ENCODE results near the gene RSU1. TPM values are rescaled to one million over a fixed set of nuclear protein-coding genes. Genes with fewer than 3 reads are reported as not detected.

RSU1 gene
- polyA plus RNA-seq, 3 donors: 45.7 to 111 (median 100) TPM

- Histone ChIP-seq H3K4me3 (replicated peaks in 1 of 3; ENCODE audit: low read depth in 2 of 3, low read length in 3 of 3) (no peak overlapping the region), H4K20me1 (ENCODE audit: insufficient read depth, low read length) (no peaks in the 10 kb centered on the region), H3K36me3 (replicated peaks in 1 of 2; ENCODE audit: control insufficient read depth in 1 of 2, insufficient read depth in 2 of 2, low read length in 2 of 2) (no peaks in the 10 kb centered on the region), H2AFZ (ENCODE audit: insufficient read depth, low read depth, low read length, poor library complexity, severe bottlenecking) (no peak overlapping the region), H3K4me1 (ENCODE audit: control insufficient read depth in 1 of 2, insufficient read depth in 2 of 2, low read length in 2 of 2) (no peaks in the 10 kb centered on the region), H3K79me2 (ENCODE audit: insufficient read depth, low read length) (no peaks in the 10 kb centered on the region), H3K4me2 (replicated peaks; ENCODE audit: extremely low read depth, low read length, poor library complexity, severe bottlenecking) (no peak overlapping the region), H3K9ac (ENCODE audit: insufficient read depth, low read length, poor library complexity, severe bottlenecking) (no peak overlapping the region), H3K9me3 (replicated peaks in 1 of 2; ENCODE audit: control insufficient read depth in 1 of 2, insufficient read depth in 1 of 2, low read length in 2 of 2) (no peaks in the 10 kb centered on the region), H3K27ac (ENCODE audit: low read depth in 1 of 2, low read length in 2 of 2) (no peak overlapping the region), H3K27me3 (ENCODE audit: control insufficient read depth in 2 of 2, insufficient read depth in 2 of 2, low read length in 2 of 2) (no peaks in the 10 kb centered on the region)
- Mint-ChIP-seq H3K27me3 (ENCODE audit: low read depth in 3 of 3) (peaks cover 0 to 2% (median 0%) of the 10 kb centered on the region in 3 donors), H3K9me3 (peaks cover 0 to 3% (median 0%) of the 10 kb centered on the region in 7 donors), H3K27ac (no peak overlapping the region), H3K4me3 (no peak overlapping the region), H3K4me1 (no peaks in the 10 kb centered on the region), H3K36me3 (peaks cover 5 to 9% of the 10 kb centered on the region in 2 donors)
- intact Hi-C loops (cut with micrococcal nuclease): no loop called here
- DNase-seq: no peak
- 92% methylated on average over 2 of the region's 8 CpGs for WGBS (ENCODE audit: insufficient coverage)
- TF ChIP-seq CTCF (IDR thresholded peaks at IDR 0.05): no peak
These were observed 210.3 kb downstream of the RSU1 start for GRCh38 chr10:16606923-16607322.

GRCh38 chr10:16606421-16606820, 210.8 kb downstream of the RSU1 start:
- H3K27me3 ChIP-seq (ENCODE audit: control insufficient read depth in 2 of 2, insufficient read depth in 2 of 2, low read length in 2 of 2): no peaks in the 10 kb centered on the region
- no peak overlapping the region for H3K27ac ChIP-seq (ENCODE audit: low read depth in 1 of 2, low read length in 2 of 2)
- TF ChIP-seq CTCF (IDR thresholded peaks at IDR 0.05): no peak
- Mint-ChIP-seq H3K27ac (no peak overlapping the region), H3K4me3 (no peak overlapping the region), H3K4me1 (no peaks in the 10 kb centered on the region), H3K36me3 (peaks cover 5 to 9% of the 10 kb centered on the region in 2 donors), H3K27me3 (ENCODE audit: low read depth in 3 of 3) (peaks cover 0 to 2% (median 0%) of the 10 kb centered on the region in 3 donors), H3K9me3 (peaks cover 0 to 3% (median 0%) of the 10 kb centered on the region in 7 donors)
- H3K36me3 ChIP-seq (replicated peaks in 1 of 2; ENCODE audit: control insufficient read depth in 1 of 2, insufficient read depth in 2 of 2, low read length in 2 of 2): no peaks in the 10 kb centered on the region
- H3K9ac ChIP-seq (ENCODE audit: insufficient read depth, low read length, poor library complexity, severe bottlenecking): no peak overlapping the region
- H3K79me2 ChIP-seq (ENCODE audit: insufficient read depth, low read length): no peaks in the 10 kb centered on the region
- H3K4me3 ChIP-seq (replicated peaks in 1 of 3; ENCODE audit: low read depth in 2 of 3, low read length in 3 of 3): no peak overlapping the region
- no peaks in the 10 kb centered on the region for H3K9me3 ChIP-seq (replicated peaks in 1 of 2; ENCODE audit: control insufficient read depth in 1 of 2, insufficient read depth in 1 of 2, low read length in 2 of 2)
- no peak overlapping the region for H2AFZ ChIP-seq (ENCODE audit: insufficient read depth, low read depth, low read length, poor library complexity, severe bottlenecking)
- intact Hi-C loops (cut with micrococcal nuclease): no loop called here
- H3K4me1 ChIP-seq (ENCODE audit: control insufficient read depth in 1 of 2, insufficient read depth in 2 of 2, low read length in 2 of 2): no peaks in the 10 kb centered on the region
- H4K20me1 ChIP-seq (ENCODE audit: insufficient read depth, low read length): no peaks in the 10 kb centered on the region
- no peak for DNase-seq
- WGBS (ENCODE audit: insufficient coverage): 64% methylated on average over 4 of the region's 6 CpGs
- no peak overlapping the region for H3K4me2 ChIP-seq (replicated peaks; ENCODE audit: extremely low read depth, low read length, poor library complexity, severe bottlenecking)
